Stimulated activated CD4-positive, alpha-beta T cell treated with anti-CD3 and anti-CD28 coated beads, Interleukin-2, amount 100 ng/mL, for 48 hours (primary cell): ENCODE measurements around the gene IGSF21.

Experiments
- DNase-seq, 2 donors: peaks; one replicate each; pipeline ENCODE4 v3.0.0-alpha.2; 2020

The IGSF21 gene

DNA sequence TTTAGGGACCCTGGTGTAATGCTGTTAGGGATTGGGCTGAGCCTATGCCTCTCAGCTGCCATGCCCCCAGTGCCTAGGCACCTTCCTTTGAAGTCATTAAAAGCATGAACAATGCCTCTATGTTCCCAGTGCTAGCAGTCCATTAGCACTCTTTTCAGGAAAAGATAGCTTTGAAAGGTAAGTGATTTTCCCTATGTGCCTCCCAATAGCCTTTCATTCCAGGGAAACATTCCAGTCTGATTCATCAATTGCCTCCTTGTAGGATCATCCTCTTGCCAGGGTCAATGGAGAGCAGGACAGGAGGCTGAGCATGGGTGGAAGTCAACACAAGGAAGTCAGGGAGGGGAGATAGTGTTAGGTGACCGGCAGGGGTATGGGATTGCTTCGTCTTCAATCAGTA is 8.6 kb upstream of the IGSF21 start:
- no peak for DNase-seq

- no peak for DNase-seq
Measured at GRCh38 chr1:18100060-18100459, 7.5 kb upstream of the IGSF21 start.

GRCh38 chr1:18100491-18101063 is 7.0 kb upstream of the IGSF21 start:
- DNase-seq: peak; percentile 35 to 49

DNA sequence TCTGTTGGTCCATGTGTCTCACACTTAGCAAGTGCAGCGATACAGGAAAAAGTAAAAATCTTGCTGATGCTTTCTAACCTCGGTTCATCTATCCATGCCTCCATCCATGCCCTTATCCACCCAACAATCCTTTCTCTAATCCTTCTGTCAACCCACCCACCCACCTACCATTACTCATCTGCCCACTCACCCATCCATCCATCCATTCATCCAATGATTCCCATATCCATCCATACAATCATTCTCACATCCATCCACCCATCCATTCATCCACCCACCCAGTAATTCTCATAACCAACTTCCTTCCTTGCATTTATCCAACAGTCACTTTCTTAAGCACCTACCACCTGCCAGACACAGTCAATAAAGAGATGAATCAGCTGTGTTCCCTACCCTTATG is 6.1 kb upstream of the IGSF21 start:
- no peak for DNase-seq

GRCh38 chr1:18103788-18104421 is 3.7 kb upstream of the IGSF21 start:
- DNase-seq: no peak

- no peak for DNase-seq
Measured at GRCh38 chr1:18104546-18105100, 3.0 kb upstream of the IGSF21 start.

GRCh38 chr1:18105196-18105595 is 2.4 kb upstream of the IGSF21 start:
- DNase-seq: no peak

GRCh38 chr1:18108299-18109057 is 880 bp downstream of the IGSF21 start:
- no peak for DNase-seq

- DNase-seq: no peak
Measured at GRCh38 chr1:18109058-18109755, 1.6 kb downstream of the IGSF21 start.

DNA sequence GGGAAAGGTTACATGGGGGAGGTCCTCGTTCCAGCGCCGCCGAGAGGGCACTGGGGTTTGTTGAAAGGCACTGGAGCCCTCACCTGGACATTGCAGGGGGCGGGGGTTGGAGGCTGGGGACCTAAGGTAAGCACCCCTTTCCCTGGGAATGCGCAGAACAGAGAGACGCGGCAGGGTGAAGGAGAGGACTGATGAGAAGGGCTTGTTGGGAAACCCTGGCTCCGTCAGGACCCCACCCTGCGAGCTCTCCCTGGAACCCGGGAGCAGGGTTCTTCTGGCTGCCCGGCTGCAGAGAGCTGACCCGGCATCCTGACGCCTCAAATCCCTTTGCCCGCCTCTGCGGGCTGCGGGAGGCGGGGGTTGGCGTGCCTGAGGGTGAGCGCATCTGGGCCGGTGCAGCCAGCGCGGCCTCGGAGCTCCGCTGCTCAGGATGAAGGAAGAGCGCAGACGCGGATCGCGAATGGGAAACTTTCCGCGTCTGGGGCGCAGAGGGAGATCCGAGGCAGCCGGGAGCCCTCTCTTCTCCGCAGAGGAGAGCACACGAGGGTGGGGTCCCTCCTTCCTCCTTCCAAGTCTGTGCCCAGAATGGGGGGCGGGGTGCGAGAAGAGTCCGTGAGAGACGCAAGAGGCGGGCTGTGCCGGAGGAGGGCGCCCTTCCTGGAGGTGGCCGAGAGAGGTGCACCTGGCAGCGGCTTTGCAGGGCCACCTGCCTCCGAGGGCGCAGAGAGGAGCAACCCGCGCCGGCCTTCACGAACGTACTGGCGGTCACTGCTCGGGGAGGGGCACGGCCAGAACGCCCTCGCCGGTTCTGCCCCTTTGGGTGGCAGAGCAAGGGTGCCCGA is 2.4 kb downstream of the IGSF21 start:
- peak; percentile 10 to 13 for DNase-seq

- DNase-seq: no peak
Measured at GRCh38 chr1:18110598-18110939, 3.0 kb downstream of the IGSF21 start.

GRCh38 chr1:18110968-18111367 is 3.4 kb downstream of the IGSF21 start:
- DNase-seq: no peak

DNA sequence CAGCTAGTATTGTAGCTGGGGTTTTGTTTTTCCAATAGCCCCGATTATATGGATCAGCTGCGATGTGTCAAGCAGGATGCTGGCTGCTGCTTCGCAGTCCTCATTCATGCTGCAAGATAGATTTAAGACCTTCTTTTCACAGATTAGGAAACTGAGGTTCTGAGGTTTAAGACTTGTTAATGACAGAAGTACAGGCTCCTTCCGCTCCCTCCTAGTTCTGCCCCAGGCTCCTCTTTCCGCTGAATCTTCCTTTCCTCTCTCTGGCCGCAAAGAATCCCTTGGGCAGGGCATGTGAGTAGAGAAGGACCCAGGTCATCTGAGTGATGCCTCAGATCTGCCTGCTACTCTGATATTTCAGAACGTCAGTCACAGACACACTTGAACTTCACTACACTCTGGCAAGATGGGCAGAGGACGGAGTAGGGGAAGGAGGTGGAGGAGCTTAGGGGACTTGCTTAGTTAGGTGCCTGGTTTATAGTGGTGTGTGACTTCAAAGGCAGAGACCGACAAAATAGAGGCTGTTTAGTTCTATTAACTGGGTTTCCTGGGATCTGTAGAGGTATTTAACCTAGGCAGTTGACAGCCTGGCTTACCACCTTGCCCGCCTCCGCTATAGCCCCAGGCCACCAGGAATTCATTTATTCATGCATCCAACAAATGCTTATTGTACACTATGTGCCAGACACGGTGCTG is 4.2 kb downstream of the IGSF21 start:
- DNase-seq: no peak

DNA sequence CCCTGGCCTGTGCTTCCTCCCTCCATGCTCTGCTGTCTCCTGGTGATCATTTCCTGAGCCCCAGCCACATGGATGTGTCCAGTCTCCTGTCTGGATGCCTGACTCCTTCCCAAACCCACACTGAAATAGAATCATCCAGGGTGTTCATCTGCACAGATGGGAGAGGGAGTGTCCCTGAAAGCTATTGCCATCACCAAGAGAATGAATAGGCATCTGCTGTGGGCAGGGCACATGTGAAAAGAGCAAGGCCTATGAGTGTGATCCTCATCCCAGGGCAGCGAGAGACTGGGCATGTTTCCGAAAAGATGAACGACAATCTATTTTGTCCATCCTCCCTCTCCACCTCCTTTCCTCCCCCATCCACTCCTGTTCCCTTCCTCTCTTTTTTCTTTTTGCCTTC is 5.0 kb downstream of the IGSF21 start:
- DNase-seq: no peak

DNA sequence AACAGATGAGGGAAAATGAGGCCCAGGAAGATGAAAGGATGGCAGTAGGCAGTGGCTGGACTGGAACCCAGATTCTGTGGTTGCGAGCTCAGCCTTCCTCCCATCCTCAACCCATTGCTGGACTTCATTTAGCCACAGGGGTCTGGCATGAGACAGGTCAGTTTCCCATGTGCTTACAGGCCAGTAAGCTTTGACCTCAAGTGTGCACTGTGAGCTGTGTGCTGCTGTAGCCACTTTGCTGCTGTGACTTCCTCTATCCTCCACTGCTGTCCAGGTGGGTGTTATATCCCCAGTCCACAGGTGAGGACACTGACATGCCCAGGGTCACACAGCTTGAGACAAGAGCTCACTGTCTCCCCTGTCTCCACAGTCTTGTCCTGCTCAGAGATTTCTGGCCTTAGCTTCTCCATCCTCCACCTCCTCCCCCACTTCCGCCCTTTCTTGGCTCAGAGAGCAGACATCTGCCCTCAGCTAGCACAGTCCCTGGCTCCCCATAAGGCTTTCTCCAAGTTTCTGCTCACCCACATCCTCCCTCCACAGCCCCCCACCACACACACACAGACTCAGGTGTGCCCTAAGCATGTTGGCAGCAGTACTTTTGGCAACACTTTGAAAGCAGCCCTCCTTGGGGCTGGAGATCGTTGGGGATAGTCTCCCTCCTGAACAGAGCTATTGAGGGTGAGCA is 7.3 kb downstream of the IGSF21 start:
- no peak for DNase-seq

DNA sequence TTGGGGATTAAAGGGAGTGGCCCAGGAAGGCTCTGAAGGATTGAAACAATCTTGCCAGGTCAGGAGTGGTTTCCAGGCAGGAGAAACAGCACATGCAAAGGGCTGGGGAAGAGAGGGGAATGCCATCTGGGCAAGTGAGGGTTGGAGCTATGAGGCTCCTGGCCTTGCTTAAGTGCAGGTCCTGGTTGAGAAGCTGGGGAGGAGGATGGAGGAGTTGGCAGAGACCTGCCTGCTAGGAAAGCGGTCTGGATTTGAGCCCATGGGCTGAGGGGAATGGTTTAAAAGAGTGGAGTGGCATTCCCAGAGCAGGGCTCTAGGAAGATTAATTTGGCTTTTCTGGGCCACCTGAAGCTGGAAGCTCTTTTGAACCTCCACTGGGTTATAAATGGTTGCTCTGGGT is 9.2 kb downstream of the IGSF21 start:
- no peak for DNase-seq

DNA sequence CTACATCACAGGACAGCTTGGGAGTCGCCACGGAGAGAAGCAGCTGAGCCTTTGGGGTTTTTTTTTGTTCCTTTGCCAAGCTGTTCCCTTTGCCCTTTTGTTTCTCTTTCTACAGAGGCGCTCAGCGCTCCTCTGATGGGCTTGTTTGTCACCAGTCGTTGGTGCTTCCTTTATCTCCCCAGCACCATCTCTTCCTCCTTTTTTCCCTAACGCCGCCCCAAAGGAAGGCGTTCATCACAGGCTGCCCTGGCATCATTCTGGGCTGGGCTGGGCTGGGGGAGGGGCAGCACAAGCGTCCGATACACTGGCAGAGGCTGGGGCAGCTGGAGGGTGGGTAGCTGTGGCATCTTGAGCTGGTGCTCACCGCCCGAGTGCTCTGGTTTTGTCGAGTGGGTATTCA is 10.5 kb downstream of the IGSF21 start:
- DNase-seq: no peak

GRCh38 chr1:18118491-18118890 is 10.9 kb downstream of the IGSF21 start:
- no peak for DNase-seq

- no peak for DNase-seq
Measured at GRCh38 chr1:18119289-18119688, 11.7 kb downstream of the IGSF21 start.

DNA sequence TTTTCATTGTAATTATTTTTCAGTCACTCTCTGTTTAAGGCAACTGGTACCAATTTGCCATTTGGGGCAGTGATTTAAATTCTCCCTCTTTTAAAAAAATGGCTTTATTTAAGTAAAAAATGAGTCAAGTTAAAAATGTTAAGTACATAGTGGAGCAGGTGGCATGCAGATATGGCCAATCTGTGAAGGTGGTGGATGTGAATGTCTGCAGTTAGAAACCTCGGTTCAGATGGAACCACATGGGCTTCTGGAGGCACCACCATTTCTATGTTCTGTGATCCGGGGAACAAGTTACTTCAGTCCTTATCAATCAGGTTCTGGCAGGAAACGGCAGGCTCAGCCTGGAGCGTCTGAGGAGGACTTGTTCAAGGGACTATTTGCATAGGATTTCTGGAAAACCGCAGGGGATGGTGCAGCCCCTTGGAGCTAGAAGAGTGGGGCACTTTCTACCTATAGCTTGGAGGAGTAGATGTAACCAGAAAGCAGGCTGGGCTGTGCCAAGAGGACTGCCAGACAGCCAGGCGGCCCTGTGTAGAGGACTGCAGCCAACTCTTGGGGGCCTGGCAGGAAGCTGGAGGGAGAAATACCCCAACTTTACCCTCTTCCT is 12.3 kb downstream of the IGSF21 start:
- DNase-seq: no peak

GRCh38 chr1:18120638-18121037 is 13.0 kb downstream of the IGSF21 start:
- DNase-seq: no peak
